GM19463 (cell line): ENCODE measurements around the gene SCNN1B.
"Not testable (repeated sequence)": the region's sequence is repeated elsewhere in the genome, so short reads cannot be mapped to it uniquely, and the experiment has no call there.

Experiments used
- ATAC-seq: cut with Tn5 transposase; IDR thresholded peaks from one replicate; pipeline ENCODE4 v1.9.1; 2021; ENCODE audit warnings: mild to moderate bottlenecking, moderate library complexity; ENCODE audit not compliant: unreplicated experiment

SCNN1B gene, protein sequence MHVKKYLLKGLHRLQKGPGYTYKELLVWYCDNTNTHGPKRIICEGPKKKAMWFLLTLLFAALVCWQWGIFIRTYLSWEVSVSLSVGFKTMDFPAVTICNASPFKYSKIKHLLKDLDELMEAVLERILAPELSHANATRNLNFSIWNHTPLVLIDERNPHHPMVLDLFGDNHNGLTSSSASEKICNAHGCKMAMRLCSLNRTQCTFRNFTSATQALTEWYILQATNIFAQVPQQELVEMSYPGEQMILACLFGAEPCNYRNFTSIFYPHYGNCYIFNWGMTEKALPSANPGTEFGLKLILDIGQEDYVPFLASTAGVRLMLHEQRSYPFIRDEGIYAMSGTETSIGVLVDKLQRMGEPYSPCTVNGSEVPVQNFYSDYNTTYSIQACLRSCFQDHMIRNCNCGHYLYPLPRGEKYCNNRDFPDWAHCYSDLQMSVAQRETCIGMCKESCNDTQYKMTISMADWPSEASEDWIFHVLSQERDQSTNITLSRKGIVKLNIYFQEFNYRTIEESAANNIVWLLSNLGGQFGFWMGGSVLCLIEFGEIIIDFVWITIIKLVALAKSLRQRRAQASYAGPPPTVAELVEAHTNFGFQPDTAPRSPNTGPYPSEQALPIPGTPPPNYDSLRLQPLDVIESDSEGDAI

DNA sequence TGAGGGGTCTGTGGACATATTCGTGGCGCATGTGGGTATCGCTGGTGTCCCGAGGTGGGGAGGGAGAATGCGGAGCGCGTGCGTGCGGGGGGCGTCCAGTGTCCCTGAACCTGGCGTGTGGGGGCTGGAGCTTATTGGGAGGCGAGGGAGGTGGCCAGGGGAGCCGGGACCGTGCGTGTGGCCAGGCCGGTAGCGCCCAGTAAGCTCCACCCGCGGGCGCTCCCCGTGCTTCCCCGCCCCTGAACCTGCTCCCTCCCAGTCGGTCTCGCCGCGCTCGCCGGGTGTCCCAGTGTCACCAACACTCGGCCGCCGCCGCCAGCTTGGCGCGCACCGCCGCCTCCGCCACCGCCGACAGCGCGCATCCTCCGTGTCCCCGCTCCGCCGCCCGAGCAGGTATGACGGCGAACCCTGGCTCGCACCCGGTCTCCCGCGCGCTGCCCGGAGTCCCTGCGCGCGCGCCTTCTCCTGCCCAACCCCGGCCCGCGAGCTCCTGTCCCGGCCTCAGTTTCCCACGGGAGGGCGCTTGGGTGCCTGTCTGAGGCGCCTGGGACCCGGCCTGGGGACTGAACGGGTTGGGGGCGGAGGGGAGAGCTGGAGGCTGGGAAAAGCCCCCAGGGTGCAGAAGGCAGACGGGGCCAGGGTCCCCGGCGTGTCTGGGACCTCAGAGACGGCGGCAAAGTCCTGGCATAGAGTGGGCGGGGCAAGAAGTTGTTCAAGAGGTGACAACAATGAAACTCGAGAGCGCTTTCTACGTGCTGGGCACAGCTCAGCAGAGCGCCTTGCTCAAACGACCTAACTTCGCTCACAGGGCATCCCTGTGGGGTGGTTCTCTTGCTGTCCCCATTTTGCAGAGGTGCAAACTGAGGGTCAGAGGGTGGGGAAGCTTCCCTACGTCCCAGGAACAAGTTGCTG lies at the start of gene SCNN1B:
Gene SCNN1B (plus strand): TSS at position 258 of the 912 bp plus-strand sequence. CDS start 46,298 bp downstream, outside the sequence.
- ATAC-seq, result peak; percentile 53

- no peak for ATAC-seq
These were observed 49.8 kb upstream of the SCNN1B start for GRCh38 chr16:23252310-23252709.

DNA sequence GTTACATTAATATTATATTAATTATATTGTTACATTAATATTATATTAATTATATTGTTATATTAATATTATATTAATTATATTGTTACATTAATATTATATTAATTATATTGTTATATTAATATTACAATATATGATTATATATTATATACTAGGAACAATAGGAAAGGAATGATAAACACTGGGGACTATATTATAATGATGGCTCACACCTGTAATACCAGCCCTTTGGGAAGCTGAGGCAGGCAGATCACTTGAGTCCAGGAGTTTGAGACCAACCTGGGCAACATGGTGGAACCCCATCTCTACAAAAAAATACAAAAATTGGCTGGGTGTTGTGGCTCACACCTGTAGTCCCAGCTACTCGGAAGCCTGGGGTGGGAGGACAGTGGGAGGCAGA lies 48.5 kb upstream of the SCNN1B start:
- ATAC-seq, result not testable (repeated sequence)

DNA sequence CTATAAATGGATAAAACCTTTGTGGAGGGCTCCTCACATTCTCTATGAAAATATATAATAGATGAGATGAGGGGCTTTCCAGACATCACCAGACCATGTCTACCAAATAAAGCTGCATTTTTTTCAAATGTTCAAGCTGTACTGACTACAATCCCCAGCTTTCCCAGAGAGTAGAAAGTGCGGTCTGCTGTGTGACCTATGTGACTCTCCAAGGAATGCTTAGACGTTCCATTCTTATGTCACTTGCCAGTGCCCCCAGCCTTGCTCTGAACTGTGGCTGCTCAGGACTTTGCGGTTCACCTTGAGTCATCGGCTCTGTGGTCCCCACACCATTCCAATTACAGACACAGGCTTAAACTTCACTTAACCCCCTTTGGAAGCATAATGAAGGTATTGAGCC lies 47.8 kb upstream of the SCNN1B start:
- no peak for ATAC-seq

DNA sequence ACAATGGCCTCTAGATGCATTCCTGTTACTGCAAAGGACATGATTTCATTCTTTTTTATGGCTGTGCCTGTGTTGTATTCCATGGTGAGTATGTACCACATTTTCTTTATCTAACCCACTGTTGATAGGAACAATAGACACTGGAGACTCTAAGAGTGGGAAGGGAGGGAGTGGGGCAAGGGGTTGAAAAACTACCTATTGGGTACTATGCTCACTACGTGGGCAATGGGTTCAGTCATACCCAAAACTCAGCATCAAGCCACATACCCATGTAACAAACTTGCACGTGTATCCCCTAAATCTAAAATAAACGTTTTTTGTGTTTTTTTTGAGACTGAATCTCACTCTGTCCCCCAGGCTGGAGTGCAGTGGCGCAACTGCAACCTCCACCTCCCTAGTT lies 47.1 kb upstream of the SCNN1B start:
- no peak for ATAC-seq

- no peak for ATAC-seq
These were observed 45.7 kb upstream of the SCNN1B start for GRCh38 chr16:23256440-23256839.

GRCh38 chr16:23257682-23258081 lies 44.4 kb upstream of the SCNN1B start:
- no peak for ATAC-seq

- ATAC-seq, result no peak
These were observed 43.2 kb upstream of the SCNN1B start for GRCh38 chr16:23258919-23259237.

DNA sequence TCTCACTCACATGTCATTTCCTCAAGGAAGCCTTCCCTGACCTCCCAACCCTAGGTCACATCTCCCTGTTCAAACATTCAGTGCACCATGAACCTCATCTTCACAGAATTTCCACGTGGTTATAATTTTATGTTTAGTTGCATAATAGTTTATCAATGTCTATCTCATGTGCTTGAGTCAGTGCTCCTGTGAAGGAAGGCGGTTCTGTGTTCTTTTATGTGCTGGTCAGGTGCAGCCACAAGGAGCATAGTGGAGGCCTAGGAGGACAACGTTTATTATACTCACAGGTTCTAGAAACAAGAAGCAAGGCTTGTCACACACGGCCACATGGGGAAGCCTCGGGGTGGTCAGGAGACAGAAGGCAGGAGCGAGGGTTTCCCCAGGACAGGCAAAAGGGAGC lies 34.5 kb upstream of the SCNN1B start:
- ATAC-seq, result no peak

- ATAC-seq, result no peak
These were observed 33.5 kb upstream of the SCNN1B start for GRCh38 chr16:23268561-23268960.

DNA sequence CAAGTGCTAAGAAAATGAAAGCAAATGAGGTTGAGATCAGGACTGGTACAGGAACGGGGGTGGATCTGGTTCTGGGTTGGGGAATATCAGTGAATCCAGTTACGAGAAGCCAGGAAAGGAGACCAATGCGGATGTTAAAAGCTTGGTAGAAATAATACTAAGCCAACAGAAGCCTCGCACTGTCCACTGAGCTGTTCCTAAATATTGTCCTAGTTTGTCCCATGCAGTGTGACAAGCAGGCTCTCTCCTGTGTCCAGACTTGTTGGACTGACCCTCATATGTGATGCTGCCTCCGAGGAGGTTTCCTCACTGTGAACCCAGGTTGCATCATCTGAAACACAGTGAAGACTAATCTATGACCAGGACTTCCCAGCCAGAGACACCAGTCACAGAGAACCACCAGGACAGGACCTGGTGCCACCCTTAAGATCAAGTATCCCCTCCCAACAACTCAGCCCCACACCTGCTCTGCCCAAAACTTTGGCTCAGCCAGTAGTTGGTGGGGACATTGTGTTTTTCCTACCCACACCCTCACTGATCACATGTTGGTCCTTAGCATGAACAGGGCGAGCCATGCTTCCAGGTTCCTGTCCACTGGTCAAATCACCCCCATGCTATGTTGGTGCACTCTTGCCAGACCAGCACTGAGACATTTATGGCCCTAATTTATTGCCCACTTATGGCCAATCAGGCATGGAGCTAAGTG lies 32.7 kb upstream of the SCNN1B start:
- ATAC-seq, result no peak

- ATAC-seq, result no peak
These were observed 31.4 kb upstream of the SCNN1B start for GRCh38 chr16:23270654-23271053.

DNA sequence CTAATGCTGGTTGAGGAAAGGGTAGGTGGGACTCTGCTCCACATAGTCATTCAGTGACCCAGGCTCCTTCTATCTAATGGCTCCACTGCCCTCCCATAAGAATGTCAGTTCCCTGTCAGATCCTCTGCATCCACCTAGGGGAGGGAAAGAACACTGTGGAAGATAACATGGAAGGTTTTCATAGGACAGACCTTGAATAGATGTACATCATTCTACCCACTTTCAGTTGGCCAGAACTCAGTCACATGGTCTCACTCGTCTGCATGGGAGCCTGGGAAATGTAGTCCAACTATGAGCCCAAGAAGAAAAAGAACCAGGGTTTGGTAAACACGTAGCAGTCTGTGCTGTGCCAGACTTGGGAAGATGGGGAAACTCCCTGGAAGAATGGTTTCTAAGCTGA lies 27.1 kb upstream of the SCNN1B start:
- ATAC-seq, result no peak

GRCh38 chr16:23276821-23277220 lies 25.3 kb upstream of the SCNN1B start:
- ATAC-seq, result no peak

- ATAC-seq, result no peak
These were observed 24.1 kb upstream of the SCNN1B start for GRCh38 chr16:23278031-23278430.

GRCh38 chr16:23279721-23280153 lies 22.4 kb upstream of the SCNN1B start:
- ATAC-seq, result no peak

DNA sequence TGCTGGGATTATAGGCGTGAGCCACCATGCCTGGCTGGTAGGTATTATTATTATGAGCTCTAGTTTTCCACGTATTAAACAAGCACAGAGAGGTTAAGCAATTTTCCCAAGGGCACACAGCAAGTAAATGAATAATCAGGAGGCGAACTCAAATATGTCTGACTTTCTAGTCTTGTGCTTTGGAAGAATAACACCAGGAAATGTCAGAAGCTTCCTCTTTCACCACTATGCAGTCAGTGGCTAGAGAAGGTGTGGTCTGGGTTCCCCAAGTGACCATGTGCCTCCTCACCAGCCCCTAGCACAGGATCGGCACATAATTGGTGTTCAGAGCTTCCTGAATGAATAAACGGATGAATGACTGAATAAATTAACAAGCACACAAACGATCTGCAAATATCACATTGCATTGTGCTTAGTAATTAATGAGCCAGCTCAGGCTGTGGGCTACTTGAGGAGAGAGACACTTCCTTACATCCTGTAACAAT lies 21.6 kb upstream of the SCNN1B start:
- no peak for ATAC-seq

- no peak for ATAC-seq
These were observed 19.5 kb upstream of the SCNN1B start for GRCh38 chr16:23282568-23282967.

GRCh38 chr16:23283571-23283970 lies 18.5 kb upstream of the SCNN1B start:
- no peak for ATAC-seq

DNA sequence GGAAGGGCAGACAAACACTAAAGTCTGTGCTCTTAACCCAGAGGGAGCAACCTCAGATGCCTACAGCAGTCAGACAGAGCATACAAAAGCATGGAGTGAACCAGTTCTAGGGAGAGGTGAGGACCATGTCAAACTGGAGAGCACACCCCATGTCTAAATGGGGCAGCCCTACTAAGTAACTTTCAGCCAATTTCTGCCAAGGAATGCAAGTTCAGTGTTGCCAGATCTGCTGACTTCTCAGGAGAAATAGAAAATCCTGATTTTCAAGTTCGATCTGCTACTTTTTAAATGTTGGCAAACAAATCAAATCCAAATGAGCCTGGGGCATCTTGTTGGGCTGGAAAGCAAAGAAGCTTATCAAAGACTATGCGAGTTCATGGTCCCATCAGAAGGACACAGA lies 17.5 kb upstream of the SCNN1B start:
- ATAC-seq, result no peak

GRCh38 chr16:23286131-23286532 lies 16.0 kb upstream of the SCNN1B start:
- no peak for ATAC-seq
